H9 (cell line): ENCODE measurements around the gene AGPAT2. TPM values are rescaled to one million over a fixed set of nuclear protein-coding genes. Genes with fewer than 3 reads are reported as not detected.

Experiments
- DNase-seq: peaks from one replicate; pipeline ENCODE4 v3.0.0-alpha.2; 2017
- H2AFZ ChIP-seq: one replicate; pipeline ENCODE4 v1.6.1; 2013; ENCODE audit warnings: mild to moderate bottlenecking, low read length, control low read depth, moderate library complexity
- H2AK5ac ChIP-seq: 2 replicates; pipeline ENCODE4 v1.6.1; 2013; ENCODE audit warnings: low read length, control low read depth, mixed read lengths; ENCODE audit not compliant: insufficient read length
- H2BK120ac ChIP-seq: one replicate; pipeline ENCODE4 v1.6.1; 2013; ENCODE audit warnings: low read depth, mild to moderate bottlenecking, low read length, control low read depth, inconsistent platforms; ENCODE audit not compliant: poor library complexity, severe bottlenecking
- H2BK12ac ChIP-seq: 2 replicates; pipeline ENCODE4 v1.6.1; 2013; ENCODE audit warnings: low read length, control low read depth, mixed read lengths, low read depth; ENCODE audit not compliant: insufficient read length
- H2BK15ac ChIP-seq: 2 replicates; pipeline ENCODE4 v1.6.1; 2013; ENCODE audit warnings: low read depth, low read length, control low read depth
- H2BK20ac ChIP-seq: one replicate; pipeline ENCODE4 v1.6.1; 2013; ENCODE audit warnings: low read depth, mild to moderate bottlenecking, low read length, control low read depth, inconsistent platforms; ENCODE audit not compliant: poor library complexity, severe bottlenecking
- H2BK5ac ChIP-seq: 2 replicates; pipeline ENCODE4 v1.6.1; 2013; ENCODE audit warnings: low read length, control low read depth, mixed read lengths; ENCODE audit not compliant: insufficient read length
- H3K14ac ChIP-seq: 2 replicates; pipeline ENCODE4 v1.6.1; 2013; ENCODE audit warnings: low read length, control low read depth; ENCODE audit not compliant: insufficient read depth
- H3K18ac ChIP-seq: 2 replicates; pipeline ENCODE4 v1.6.1; 2013; ENCODE audit warnings: low read depth, mild to moderate bottlenecking, mixed read lengths, low read length, control low read depth; ENCODE audit not compliant: insufficient read length
- H3K23ac ChIP-seq: 2 replicates; pipeline ENCODE4 v1.6.1; 2013; ENCODE audit warnings: low read length, control low read depth, mixed read lengths, low read depth; ENCODE audit not compliant: insufficient read length
- H3K23me2 ChIP-seq: 2 replicates; pipeline ENCODE4 v1.6.1; 2013; ENCODE audit warnings: low read depth, mild to moderate bottlenecking, mixed read lengths, low read length, control low read depth; ENCODE audit not compliant: insufficient read length, poor library complexity, severe bottlenecking
- H3K27ac ChIP-seq: 2 replicates; pipeline ENCODE4 v1.5.1; 2013; ENCODE audit warnings: low read length, control low read depth, mixed read lengths, low read depth; ENCODE audit not compliant: insufficient read length
- H3K27me3 ChIP-seq: 2 replicates; pipeline ENCODE4 v1.6.1; 2013; ENCODE audit warnings: low read length, control low read depth, inconsistent platforms; ENCODE audit not compliant: insufficient read depth
- H3K4ac ChIP-seq: 2 replicates; pipeline ENCODE4 v1.6.1; 2013; ENCODE audit warnings: low read depth, mild to moderate bottlenecking, control low read depth, inconsistent platforms, low read length, moderate library complexity
- H3K4me1 ChIP-seq: 2 replicates; pipeline ENCODE4 v1.6.1; 2013; ENCODE audit warnings: low read length, control low read depth, inconsistent platforms; ENCODE audit not compliant: insufficient read depth
- H3K4me2 ChIP-seq: 2 replicates; pipeline ENCODE4 v1.6.1; 2013; ENCODE audit warnings: low read length, control low read depth, mixed read lengths; ENCODE audit not compliant: insufficient read length, insufficient read depth
- H3K56ac ChIP-seq: 2 replicates; pipeline ENCODE4 v1.6.1; 2013; ENCODE audit warnings: low read depth, mild to moderate bottlenecking, mixed read lengths, low read length, control low read depth; ENCODE audit not compliant: insufficient read length
- H3K79me1 ChIP-seq: 2 replicates; pipeline ENCODE4 v1.6.1; 2013; ENCODE audit warnings: low read depth, mild to moderate bottlenecking, moderate library complexity, low read length, control low read depth, inconsistent platforms; ENCODE audit not compliant: insufficient read depth, poor library complexity, severe bottlenecking
- H3K79me2 ChIP-seq: 2 replicates; pipeline ENCODE4 v1.6.1; 2013; ENCODE audit warnings: low read length, control low read depth, inconsistent platforms; ENCODE audit not compliant: insufficient read depth
- H3K9ac ChIP-seq: 2 replicates; pipeline ENCODE4 v1.6.1; 2013; ENCODE audit warnings: low read length, control low read depth, mixed read lengths; ENCODE audit not compliant: insufficient read length; ENCODE audit errors: extremely low read depth
- H3K9me3 ChIP-seq: one replicate; pipeline ENCODE4 v1.6.1; 2013; ENCODE audit warnings: low read depth, low read length, inconsistent platforms; ENCODE audit not compliant: control insufficient read depth
- H3T11ph ChIP-seq: one replicate; pipeline ENCODE4 v1.6.1; 2013; ENCODE audit warnings: mild to moderate bottlenecking, low read length, control low read depth, inconsistent platforms
- H4K20me1 ChIP-seq: one replicate; pipeline ENCODE4 v1.6.1; 2013; ENCODE audit not compliant: control insufficient read depth, insufficient read length, insufficient read depth
- H4K5ac ChIP-seq: 2 replicates; pipeline ENCODE4 v1.6.1; 2013; ENCODE audit warnings: low read depth, mild to moderate bottlenecking, mixed read lengths, low read length, control low read depth; ENCODE audit not compliant: insufficient read length
- H4K8ac ChIP-seq: replicated peaks from 2 replicates; pipeline ENCODE4 v1.6.1; 2013; ENCODE audit warnings: low read length, control low read depth, mixed read lengths, low read depth; ENCODE audit not compliant: insufficient read length
- H4K91ac ChIP-seq: 2 replicates; pipeline ENCODE4 v1.6.1; 2013; ENCODE audit warnings: low read depth, mild to moderate bottlenecking, moderate library complexity, mixed read lengths, low read length, control low read depth; ENCODE audit not compliant: insufficient read length
- H3K27ac Mint-ChIP-seq, 3 experiments: 2 replicates in 2 of 3; 3 replicates in 1 of 3; pipeline ENCODE4 v1.8.0; 2020 to 2021; ENCODE audit warnings: mixed read lengths in 3 of 3, mild to moderate bottlenecking in 1 of 3, moderate library complexity in 1 of 3
- H3K27me3 Mint-ChIP-seq: 2 replicates; pipeline ENCODE4 v1.8.0; 2021; ENCODE audit warnings: low read depth, mild to moderate bottlenecking, moderate library complexity, mixed read lengths
- H3K36me3 Mint-ChIP-seq, 3 experiments: 2 replicates in 2 of 3; 3 replicates in 1 of 3; pipeline ENCODE4 v1.8.0; 2020 to 2021; ENCODE audit warnings: low read depth in 3 of 3, mixed read lengths in 3 of 3; ENCODE audit not compliant: insufficient read depth in 1 of 3
- H3K4me1 Mint-ChIP-seq, 2 experiments: 2 replicates each; pipeline ENCODE4 v1.8.0; 2020; ENCODE audit warnings: mixed read lengths in 2 of 2
- H3K4me3 Mint-ChIP-seq, 2 experiments: 2 replicates in 1 of 2; 3 replicates in 1 of 2; pipeline ENCODE4 v1.8.0; 2020 to 2021; ENCODE audit warnings: mild to moderate bottlenecking in 2 of 2, mixed read lengths in 2 of 2, moderate library complexity in 1 of 2
- H3K9me3 Mint-ChIP-seq, 2 experiments: 2 replicates in 1 of 2; 3 replicates in 1 of 2; pipeline ENCODE4 v1.8.0; 2020; ENCODE audit warnings: mild to moderate bottlenecking in 2 of 2, mixed read lengths in 2 of 2, moderate library complexity in 1 of 2
- CTCF ChIP-seq: fragments of 200-600 bp; sonication (generic); conservative IDR thresholded peaks from 3 replicates; pipeline ENCODE4 v1.8.0; 2021; ENCODE audit warnings: antibody characterized with exemption, mild to moderate bottlenecking
- WGBS: extraction: QIAGEN DNeasy Blood & Tissue Kit; methylation state at CpG from one replicate; pipeline ENCODE4 v1.1.7; 2013; ENCODE audit warnings: missing lambda C conversion rate, low lambda C conversion rate, mixed read lengths; ENCODE audit not compliant: insufficient read length; ENCODE audit errors: extremely low coverage; 5-methylcytosine and 5-hydroxymethylcytosine counted together
- total RNA-seq: library from RNA; stranded (reverse); gene quantifications from 2 replicates; pipeline ENCODE4 v1.2.1, GENCODE V29; 2021

The AGPAT2 gene
- total RNA-seq, 1 experiment from 2014 or later, result 29.7 TPM

- no peak for TF ChIP-seq CTCF
- no peaks in the 10 kb centered on the region for H3K36me3 Mint-ChIP-seq
- Histone ChIP-seq H2AFZ (no peak overlapping the region), H3K9ac (no peak overlapping the region), H4K8ac (no peak overlapping the region), H3K27me3 (no peaks in the 10 kb centered on the region), H3K23ac (no peak overlapping the region), H3K56ac (no peak overlapping the region), H3K9me3 (no peaks in the 10 kb centered on the region), H3K27ac (no peak overlapping the region), H3K4ac (no peak overlapping the region), H3K4me2 (no peak overlapping the region), H3K23me2 (no peaks in the 10 kb centered on the region), H3K18ac (no peak overlapping the region), H3K4me1 (no peaks in the 10 kb centered on the region), H2AK5ac (no peak overlapping the region), H3K79me1 (no peaks in the 10 kb centered on the region), H3T11ph (no peak overlapping the region), H2BK120ac (no peak overlapping the region), H4K5ac (no peak overlapping the region), H4K20me1 (no peaks in the 10 kb centered on the region), H3K79me2 (no peaks in the 10 kb centered on the region), H2BK12ac (no peak overlapping the region), H2BK15ac (no peak overlapping the region), H2BK5ac (no peak overlapping the region), H4K91ac (no peak overlapping the region), H3K14ac (no peak overlapping the region), H2BK20ac (no peak overlapping the region)
- no peaks in the 10 kb centered on the region for H3K9me3 Mint-ChIP-seq
- H3K27me3 Mint-ChIP-seq, result peaks cover 6% of the 10 kb centered on the region; the same call in 1 of the 2 replicates
- H3K4me1 Mint-ChIP-seq, result peaks cover 0 to 2% of the 10 kb centered on the region in 2 experiments; a peak in 1 of 4 replicates
- no CpG with 5 or more reads among the region's 21 CpGs for WGBS
- no peak overlapping the region for H3K4me3 Mint-ChIP-seq
- H3K27ac Mint-ChIP-seq, result no peak overlapping the region
- no peak for DNase-seq
Observed at GRCh38 chr9:136659861-136660784, 27.1 kb downstream of the AGPAT2 start.
